Small intestine (tissue), 7 donors: ENCODE measurements around the gene MYO10. TPM values are rescaled to one million over a fixed set of nuclear protein-coding genes. Genes with fewer than 3 reads are reported as not detected.

Source experiments
- DNase-seq, 2 donors: peaks; one replicate each; pipeline versions ENCODE4 v3.0.0 to v3.0.0-alpha.2; 2013
- FAIRE-seq: peaks from 2 replicates; lab custom pipeline; 2012; peaks lifted over from hg19 to GRCh38; lab: Jason Lieb, UNC
- H3K27ac ChIP-seq, 3 donors: one replicate each; pipeline ENCODE4 v1.5.1; 2013; ENCODE audit warnings: low read length in 2 of 3, mild to moderate bottlenecking in 2 of 3, control low read depth in 1 of 3, inconsistent platforms in 1 of 3, low read depth in 1 of 3, moderate library complexity in 1 of 3
- H3K27me3 ChIP-seq, 3 donors: one replicate each; pipeline ENCODE4 v1.6.1; 2013; ENCODE audit warnings: low read length in 3 of 3, inconsistent platforms in 1 of 3; ENCODE audit not compliant: control insufficient read depth in 3 of 3, insufficient read depth in 3 of 3
- H3K36me3 ChIP-seq, 3 donors: one replicate each; pipeline ENCODE4 v1.6.1; 2013; ENCODE audit warnings: low read length in 3 of 3, inconsistent platforms in 1 of 3, low read depth in 1 of 3, mild to moderate bottlenecking in 1 of 3, moderate library complexity in 1 of 3; ENCODE audit not compliant: control insufficient read depth in 3 of 3, insufficient read depth in 2 of 3
- H3K4me1 ChIP-seq, 3 donors: one replicate each; pipeline ENCODE4 v1.6.1; 2013; ENCODE audit warnings: low read length in 2 of 3, inconsistent platforms in 1 of 3, low read depth in 1 of 3, mild to moderate bottlenecking in 1 of 3, moderate library complexity in 1 of 3; ENCODE audit not compliant: control insufficient read depth in 3 of 3, insufficient read depth in 2 of 3
- H3K4me3 ChIP-seq, 3 donors: one replicate each; pipeline ENCODE4 v1.5.1; 2013; ENCODE audit warnings: low read length in 3 of 3, control low read depth in 1 of 3, inconsistent platforms in 1 of 3, low read depth in 1 of 3, mild to moderate bottlenecking in 1 of 3, moderate library complexity in 1 of 3
- H3K9me3 ChIP-seq, 2 donors: one replicate each; pipeline ENCODE4 v1.6.1; 2013; ENCODE audit warnings: low read depth in 1 of 2, low read length in 1 of 2; ENCODE audit not compliant: control insufficient read depth in 2 of 2, insufficient read depth in 1 of 2
- WGBS, 3 donors: extraction: QIAGEN DNeasy Blood & Tissue Kit; methylation state at CpG; one replicate each; pipeline ENCODE4 v1.1.7; 2013; 5-methylcytosine and 5-hydroxymethylcytosine counted together
- polyA plus RNA-seq, 4 donors: library from polyadenylated mRNA; stranded (reverse) in 3 of 4; unstranded in 1 of 4; fragments of 200-250 nt in 3 of 4; fragments of 120-200 nt in 1 of 4; gene quantifications; one replicate each; pipeline versions ENCODE4 v1.2.1 to v1.2.3, GENCODE V29; 2013
- donor health status: healthy with polysubstance abuse.
- donor health status: control.
- donor health status: control.
- donor health status: Bipolar disorder and iron deficiency.
- donor health status: healthy.

MYO10 gene
- polyA plus RNA-seq, 4 donors = 10.3 to 36.5 (median 18.7) TPM

GRCh38 chr5:16612007-16612406, 324.1 kb downstream of the MYO10 start:
- H3K27ac ChIP-seq = no peak overlapping the region
- H3K9me3 ChIP-seq = no peaks in the 10 kb centered on the region
- H3K4me1 ChIP-seq = no peaks in the 10 kb centered on the region
- peaks cover 0 to 3% (median 0%) of the 10 kb centered on the region in 3 donors for H3K27me3 ChIP-seq
- H3K4me3 ChIP-seq = no peak overlapping the region
- WGBS, 3 donors = 80 to 95% (median 86%) methylated on average over 1 to 2 of the region's 2 CpGs
- peaks cover 0 to 2% (median 0%) of the 10 kb centered on the region in 3 donors for H3K36me3 ChIP-seq
- no peak for FAIRE-seq
- DNase-seq = no peak
